ENCODE measurements around the gene MAP7D2. TPM values are rescaled to one million over a fixed set of nuclear protein-coding genes. Genes with fewer than 3 reads are reported as not detected.
A peak's percentile ranks its signal among the peaks of the same experiment; 100 is the strongest.

The MAP7D2 gene
- total RNA-seq, 1 experiment from 2014 or later: 1.9 TPM

DNA sequence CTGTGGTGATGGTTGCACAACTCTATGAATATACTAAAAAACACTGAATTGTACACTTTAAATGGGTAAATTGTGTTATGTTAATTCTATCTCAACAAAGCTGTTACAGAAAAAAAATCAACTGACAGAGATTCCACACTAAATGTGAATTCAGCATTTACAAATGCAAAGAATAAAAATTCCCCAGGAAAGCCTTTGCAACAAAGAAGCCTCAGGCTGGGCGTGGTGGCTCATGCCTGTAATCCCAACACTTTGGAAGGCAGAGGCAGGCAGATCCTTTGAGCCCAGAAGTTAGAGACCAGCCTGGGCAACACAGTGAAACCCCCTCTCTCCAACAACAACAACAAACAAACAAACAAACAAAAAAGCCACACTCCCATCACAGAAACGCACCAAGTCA lies 134.8 kb downstream of the MAP7D2 start:
- H3K4ac ChIP-seq (ENCODE audit: low read depth, low read length): no peak overlapping the region
- H3K79me1 ChIP-seq (ENCODE audit: insufficient read depth, low read depth, low read length, poor library complexity, severe bottlenecking): no peaks in the 10 kb centered on the region
- no peak overlapping the region for H2BK5ac ChIP-seq (ENCODE audit: insufficient read length, low read length)
- H3K4me3 Mint-ChIP-seq: peak overlapping the region in 1 of 2 experiments; percentile 9; a peak in 1 of 5 replicates
- no peaks in the 10 kb centered on the region for H3K4me1 ChIP-seq (ENCODE audit: insufficient read depth, low read length)
- H2BK20ac ChIP-seq (ENCODE audit: low read depth, low read length, poor library complexity, severe bottlenecking): no peak overlapping the region
- no peak overlapping the region for H4K5ac ChIP-seq (ENCODE audit: insufficient read length, low read depth, low read length)
- no peak overlapping the region for H3T11ph ChIP-seq (ENCODE audit: low read length)
- no peak overlapping the region for H3K4me2 ChIP-seq (ENCODE audit: insufficient read depth, insufficient read length, low read length)
- H3K56ac ChIP-seq (ENCODE audit: insufficient read length, low read depth, low read length): no peak overlapping the region
- no peak overlapping the region for H3K14ac ChIP-seq (ENCODE audit: insufficient read depth, low read length)
- WGBS (ENCODE audit: extremely low coverage, insufficient read length, low lambda C conversion rate): no CpG with 5 or more reads among the region's 2 CpGs
- TF ChIP-seq, protein P1, sequence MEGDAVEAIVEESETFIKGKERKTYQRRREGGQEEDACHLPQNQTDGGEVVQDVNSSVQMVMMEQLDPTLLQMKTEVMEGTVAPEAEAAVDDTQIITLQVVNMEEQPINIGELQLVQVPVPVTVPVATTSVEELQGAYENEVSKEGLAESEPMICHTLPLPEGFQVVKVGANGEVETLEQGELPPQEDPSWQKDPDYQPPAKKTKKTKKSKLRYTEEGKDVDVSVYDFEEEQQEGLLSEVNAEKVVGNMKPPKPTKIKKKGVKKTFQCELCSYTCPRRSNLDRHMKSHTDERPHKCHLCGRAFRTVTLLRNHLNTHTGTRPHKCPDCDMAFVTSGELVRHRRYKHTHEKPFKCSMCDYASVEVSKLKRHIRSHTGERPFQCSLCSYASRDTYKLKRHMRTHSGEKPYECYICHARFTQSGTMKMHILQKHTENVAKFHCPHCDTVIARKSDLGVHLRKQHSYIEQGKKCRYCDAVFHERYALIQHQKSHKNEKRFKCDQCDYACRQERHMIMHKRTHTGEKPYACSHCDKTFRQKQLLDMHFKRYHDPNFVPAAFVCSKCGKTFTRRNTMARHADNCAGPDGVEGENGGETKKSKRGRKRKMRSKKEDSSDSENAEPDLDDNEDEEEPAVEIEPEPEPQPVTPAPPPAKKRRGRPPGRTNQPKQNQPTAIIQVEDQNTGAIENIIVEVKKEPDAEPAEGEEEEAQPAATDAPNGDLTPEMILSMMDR (conservative IDR thresholded peaks at IDR 0.05): no peak
- H2BK120ac ChIP-seq (ENCODE audit: low read depth, low read length, poor library complexity, severe bottlenecking): no peak overlapping the region
- H3K27me3 Mint-ChIP-seq (ENCODE audit: low read depth): no peaks in the 10 kb centered on the region
- DNase-seq: no peak
- no peak overlapping the region for H3K9ac ChIP-seq (ENCODE audit: extremely low read depth, insufficient read length, low read length)
- no peak overlapping the region for H3K18ac ChIP-seq (ENCODE audit: insufficient read length, low read depth, low read length)
- no peaks in the 10 kb centered on the region for H4K20me1 ChIP-seq (ENCODE audit: control insufficient read depth, insufficient read depth, insufficient read length)
- H3K9me3 ChIP-seq (ENCODE audit: control insufficient read depth, low read depth, low read length): peaks cover 10% of the 10 kb centered on the region
- H3K23me2 ChIP-seq (ENCODE audit: insufficient read length, low read depth, low read length, poor library complexity, severe bottlenecking): no peaks in the 10 kb centered on the region
- H2AK5ac ChIP-seq (ENCODE audit: insufficient read length, low read length): no peak overlapping the region
- no peak overlapping the region for H3K27ac ChIP-seq (ENCODE audit: insufficient read length, low read depth, low read length)
- 0 out of 2 replicates have a peak, but pooled peaks cover 2% of the 10 kb centered on the region for H3K79me2 ChIP-seq (ENCODE audit: insufficient read depth, low read length)
- no peak overlapping the region for H2AFZ ChIP-seq (ENCODE audit: low read length)
- no peak overlapping the region for H3K23ac ChIP-seq (ENCODE audit: insufficient read length, low read depth, low read length)
- no peak overlapping the region for H4K8ac ChIP-seq (replicated peaks; ENCODE audit: insufficient read length, low read depth, low read length)
- H3K4me1 Mint-ChIP-seq: peaks cover 3 to 6% of the 10 kb centered on the region in 2 experiments
- H3K27me3 ChIP-seq (ENCODE audit: insufficient read depth, low read length): no peaks in the 10 kb centered on the region
- H3K36me3 Mint-ChIP-seq (ENCODE audit: insufficient read depth in 1 of 3, low read depth in 3 of 3): peaks cover 7 to 18% (median 17%) of the 10 kb centered on the region in 3 experiments
- H2BK15ac ChIP-seq (ENCODE audit: low read depth, low read length): no peak overlapping the region
- H3K9me3 Mint-ChIP-seq: peaks cover 65% of the 10 kb centered on the region in 2 experiments
- H3K27ac Mint-ChIP-seq: peak overlapping the region in 1 of 3 experiments; percentile 49; a peak in 2 of 7 replicates
- no peak overlapping the region for H2BK12ac ChIP-seq (ENCODE audit: insufficient read length, low read depth, low read length)
- H4K91ac ChIP-seq (ENCODE audit: insufficient read length, low read depth, low read length): no peak overlapping the region
